LHCN-M2 (cell line): ENCODE results near the gene STARD10. TPM values are rescaled to one million over a fixed set of nuclear protein-coding genes. Genes with fewer than 3 reads are reported as not detected.

ENCODE experiments used
- DNase-seq: peaks from one replicate; pipeline ENCODE4 v3.0.0-alpha.2; 2012; ENCODE audit warnings: low read depth
- total RNA-seq: library from RNA; depleted of rRNA; stranded (reverse); fragments of >200 nt; gene quantifications from 2 replicates; pipeline ENCODE4 v1.2.3, GENCODE V29; 2014; rRNA removed

The STARD10 gene
- total RNA-seq, 1 experiment from 2014 or later, result 3.2 TPM

DNA sequence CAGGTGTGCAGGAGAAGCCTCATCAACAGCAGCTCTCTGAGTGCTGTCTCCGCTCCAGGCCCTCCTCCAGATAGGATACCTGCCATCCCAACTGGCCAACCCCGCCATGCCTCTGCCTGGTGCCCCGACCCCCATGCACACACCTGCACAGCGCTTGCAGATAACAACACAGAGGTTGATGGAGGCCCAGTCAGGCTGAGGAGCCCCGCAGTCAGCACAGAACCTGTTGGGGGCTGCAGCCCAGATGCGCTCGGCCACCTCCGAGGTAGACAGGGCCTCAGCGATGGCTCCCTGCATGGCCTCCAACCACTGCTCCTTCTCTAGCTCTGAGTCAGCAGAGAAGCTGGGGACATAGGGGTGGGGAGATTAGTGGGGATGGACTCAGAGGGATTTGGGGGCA, 86.8 kb downstream of the STARD10 start:
- DNase-seq, result no peak

DNA sequence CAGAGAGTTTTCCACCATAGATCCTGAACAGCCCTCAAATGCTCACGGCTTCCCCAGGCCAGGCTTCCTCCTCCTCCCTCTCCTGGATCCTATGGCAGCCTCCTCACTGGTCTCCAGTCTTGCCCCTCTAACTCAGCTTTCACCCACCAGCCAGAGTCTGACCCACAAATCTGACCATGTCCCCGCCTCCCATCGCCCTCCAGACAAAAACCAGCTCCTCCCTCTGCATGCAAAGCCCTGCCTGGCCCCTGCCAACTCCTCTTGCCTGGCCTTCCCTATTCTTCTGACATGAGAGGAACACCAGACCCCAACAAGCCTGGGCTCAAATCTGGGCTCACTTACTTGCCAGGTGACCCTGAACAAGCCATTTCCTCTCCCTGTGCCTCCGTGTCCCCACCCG, 87.3 kb downstream of the STARD10 start:
- no peak for DNase-seq

DNA sequence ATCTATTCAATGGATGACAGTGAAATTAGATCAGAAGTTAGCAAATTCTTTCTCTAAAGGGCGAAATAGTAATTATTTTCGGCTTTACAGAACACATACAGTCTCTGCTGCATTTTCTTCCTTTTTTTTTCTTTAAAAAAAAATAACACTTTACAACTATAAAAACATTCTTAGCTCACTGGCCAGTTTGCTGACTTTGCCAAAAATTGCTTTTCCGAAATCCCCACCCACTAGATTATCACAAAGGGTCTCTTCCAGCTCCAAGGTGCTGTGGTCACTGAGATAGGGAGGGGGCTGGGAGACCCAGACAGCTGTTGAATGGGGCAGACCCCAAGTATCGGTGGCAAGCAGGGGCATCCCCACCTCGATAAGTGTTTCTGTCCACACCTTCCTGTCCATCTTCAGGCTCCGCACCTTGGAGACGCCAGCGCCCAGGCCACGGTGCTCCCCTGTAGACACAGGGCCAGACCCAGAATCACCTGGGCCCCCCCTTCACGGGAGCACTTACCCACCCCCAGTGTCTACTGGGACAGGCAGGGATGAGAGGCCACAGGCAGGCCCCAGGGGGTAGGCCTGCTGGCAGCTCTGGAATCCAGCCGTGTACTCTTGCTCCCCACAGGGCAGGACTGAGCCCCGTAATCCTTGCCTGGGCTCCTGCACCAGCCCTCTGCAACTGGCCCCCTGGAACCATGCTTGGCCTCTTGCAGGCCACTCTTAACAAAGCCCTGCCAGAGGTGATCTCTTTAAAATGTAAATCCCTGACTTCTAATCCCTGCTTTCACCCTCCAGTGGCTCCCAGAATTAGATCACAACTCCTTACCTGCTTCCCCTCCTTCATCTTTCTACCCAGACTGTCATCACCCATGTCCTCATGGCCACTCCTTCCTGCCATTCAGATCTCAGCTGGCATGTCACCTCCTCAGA, 88.1 kb downstream of the STARD10 start:
- no peak for DNase-seq

DNA sequence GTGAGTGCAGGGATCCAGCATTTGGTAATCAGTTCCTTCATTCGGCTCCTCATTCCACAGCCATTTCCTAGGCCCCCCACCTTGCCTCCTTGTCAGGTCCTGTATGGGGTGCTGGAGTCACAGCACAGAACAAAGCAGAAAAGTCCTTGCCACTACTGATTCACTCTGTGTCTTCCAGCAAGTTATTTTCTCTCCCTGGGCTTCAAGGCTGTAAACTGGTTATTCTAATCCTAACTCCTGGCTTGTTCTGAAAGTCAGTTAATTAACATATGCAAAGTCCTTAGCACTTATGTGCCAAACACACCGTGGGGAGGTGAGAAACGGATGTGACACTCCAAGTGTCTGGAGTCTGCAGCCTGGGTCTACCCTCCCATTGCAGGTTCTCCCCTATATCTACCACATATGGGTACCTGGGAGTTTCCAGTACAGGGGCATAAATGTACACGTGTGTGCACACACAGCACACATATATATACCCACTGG, 89.0 kb downstream of the STARD10 start:
- no peak for DNase-seq

Other genes starting within 250 kb of the STARD10 start
- gene PDE2A, start 119.6 kb downstream of the STARD10 start, total RNA-seq, result 0.06 TPM in 1 of 2 replicates, not detected in the other
- gene ARAP1, start 41.6 kb downstream of the STARD10 start, total RNA-seq, result 50.1 and 51.3 TPM in 2 replicates
- 8.0 and 9.8 TPM in 2 replicates for gene ATG16L2, start 20.4 kb upstream of the STARD10 start, total RNA-seq